ENCODE measurements around the gene TXN.

The TXN gene

DNA sequence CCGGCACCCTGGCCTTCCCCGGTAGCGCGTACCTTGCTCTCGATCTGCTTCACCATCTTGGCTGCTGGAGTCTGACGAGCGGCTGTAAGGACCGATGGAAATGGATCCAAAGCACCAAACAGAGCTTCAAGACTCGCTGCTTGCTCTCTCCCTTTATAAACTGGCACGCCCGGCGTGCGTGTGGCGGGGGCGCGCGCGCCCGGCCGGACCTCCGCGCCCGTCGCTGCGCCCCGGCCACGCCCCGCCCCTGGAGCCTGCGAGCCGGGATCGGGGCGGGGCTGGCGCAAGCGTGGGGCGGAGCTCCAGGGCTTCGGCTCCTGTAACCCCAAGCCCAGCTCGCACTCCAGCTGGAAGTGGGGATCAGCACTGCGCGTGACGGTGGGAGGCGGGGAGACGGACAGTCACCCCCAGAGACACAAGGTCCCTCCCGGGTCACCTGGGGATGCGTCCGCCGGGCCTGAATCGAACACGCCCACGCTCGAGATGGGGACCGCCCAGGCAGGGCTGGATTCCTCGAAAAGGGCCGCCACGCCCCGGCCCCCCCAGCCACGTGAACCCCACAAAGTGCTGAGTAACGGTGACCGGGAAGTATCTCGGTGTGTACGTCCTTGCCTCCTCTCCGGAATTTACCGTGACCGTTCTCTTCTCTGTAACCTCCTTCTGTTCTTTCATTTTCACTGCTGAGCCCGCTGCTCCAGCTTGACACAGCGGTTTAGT lies at the start of gene TXN:
TXN (minus strand) TSS at position 128 of the 717 bp plus-strand sequence; CDS start at position 56, 72 bp downstream.
- peak; percentile 43 for DNase-seq

DNA sequence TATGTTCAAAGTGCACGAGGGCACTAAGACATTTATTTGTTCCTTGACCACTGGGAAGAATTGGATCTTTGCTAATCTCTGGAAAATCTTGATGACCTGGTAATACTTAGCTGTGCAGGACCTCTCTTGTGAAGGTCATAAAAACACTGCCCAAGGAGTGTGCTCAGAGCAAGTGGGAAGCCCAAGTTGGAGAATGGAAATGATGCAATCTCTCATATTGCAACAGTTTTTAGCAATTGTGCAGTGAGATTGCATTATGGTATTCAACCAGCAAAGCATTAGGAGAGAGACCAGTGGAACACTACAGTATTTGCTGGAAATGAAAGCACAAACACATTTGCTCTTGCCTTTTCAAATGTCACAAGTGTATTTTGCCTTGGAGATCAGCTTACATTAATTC lies 46.8 kb upstream of the TXN start:
- no peak for DNase-seq

DNA sequence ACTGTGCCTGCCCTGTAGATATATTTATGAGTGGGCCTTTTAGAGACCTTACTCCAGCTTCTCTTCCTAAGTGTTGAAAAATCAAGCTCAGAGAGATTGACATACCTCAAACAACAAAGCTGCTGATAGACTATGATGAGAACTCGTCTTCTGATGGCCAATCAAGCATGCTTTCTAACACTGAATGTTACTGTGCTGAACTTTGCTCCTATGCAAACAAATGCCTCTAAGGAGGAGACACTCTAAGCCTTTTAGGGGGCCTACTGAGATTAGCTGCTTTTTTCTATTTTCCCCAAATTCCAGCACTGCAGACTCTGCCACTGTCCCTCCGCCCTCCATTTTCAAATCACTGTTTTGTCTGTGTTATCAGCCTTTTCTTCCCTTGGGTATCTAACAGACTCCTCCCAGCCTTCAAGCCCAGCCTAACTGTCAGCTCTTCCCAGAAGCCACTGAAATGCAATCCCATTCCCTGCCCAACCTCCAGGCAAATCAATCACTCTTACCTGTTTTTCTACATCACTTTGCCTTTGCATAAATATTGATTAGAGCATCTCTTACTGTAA lies 41.8 kb upstream of the TXN start:
- no peak for DNase-seq

DNA sequence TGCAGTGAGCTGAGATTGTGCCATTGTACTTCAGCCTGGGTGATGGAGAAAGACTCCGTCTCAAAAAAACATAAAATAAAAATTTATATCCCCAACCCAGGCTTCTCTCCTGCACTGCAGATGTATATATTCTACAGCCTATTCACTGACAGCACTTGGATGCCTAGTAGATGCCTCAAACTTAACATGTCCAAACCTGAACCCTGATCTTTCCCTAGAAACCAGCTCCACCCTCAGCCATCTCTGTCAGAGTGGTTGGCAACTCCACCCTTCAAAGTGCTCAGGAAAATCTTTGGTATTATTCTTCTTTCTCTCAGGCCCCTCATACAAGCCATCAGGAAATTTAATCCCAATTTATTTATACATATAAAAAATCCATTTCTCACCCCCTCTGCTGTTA lies 36.9 kb upstream of the TXN start:
- no peak for DNase-seq

DNA sequence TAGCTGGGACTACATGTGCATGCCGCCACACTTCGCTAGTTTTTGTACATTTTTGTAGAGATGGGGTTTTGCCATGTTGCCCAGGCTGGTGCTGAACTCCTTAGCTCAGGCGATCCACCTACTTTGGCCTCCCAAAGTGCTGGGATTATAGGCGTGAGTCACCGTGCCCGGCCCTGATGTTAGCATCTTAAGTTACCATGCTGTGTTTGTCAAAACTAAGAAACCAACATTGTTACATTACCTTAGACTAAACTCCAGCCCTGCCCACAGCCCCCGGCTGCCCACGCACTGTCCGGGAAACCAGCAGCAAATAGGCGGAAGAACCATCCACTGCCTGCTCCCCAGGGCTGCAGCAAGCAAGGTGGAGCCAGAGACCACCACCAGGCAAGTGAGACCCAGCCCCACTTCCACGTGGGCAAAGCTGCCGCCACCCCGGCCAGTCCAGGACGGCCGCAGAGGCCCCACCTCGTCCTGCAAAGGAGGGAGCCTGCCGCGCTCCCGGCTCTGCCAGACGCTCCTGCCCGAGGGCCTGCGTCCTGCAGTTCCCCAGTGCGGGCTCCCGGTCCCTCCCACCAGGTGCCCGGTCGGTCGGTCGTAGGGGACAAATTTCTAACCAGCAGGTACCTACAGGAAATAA lies 35.7 kb upstream of the TXN start:
- DNase-seq, result no peak

DNA sequence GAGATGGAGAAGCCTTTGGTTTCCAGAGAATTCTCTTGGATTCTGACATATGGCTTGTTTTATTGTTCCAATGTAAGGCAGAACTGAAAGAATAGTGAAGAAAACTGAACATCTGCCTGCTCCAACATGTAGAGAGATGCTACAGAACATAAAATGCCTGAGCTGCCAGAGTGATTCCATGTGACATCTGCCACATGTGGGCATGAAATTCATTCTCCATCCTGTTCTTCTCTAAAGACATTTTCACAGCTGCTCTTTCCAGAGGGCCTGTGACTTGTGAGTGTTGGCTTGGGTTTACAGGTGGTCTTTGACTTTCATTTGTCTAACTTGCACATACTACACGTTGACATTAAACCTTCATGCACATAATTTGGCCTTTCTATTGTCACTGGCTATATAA lies 33.7 kb upstream of the TXN start:
- no peak for DNase-seq

DNA sequence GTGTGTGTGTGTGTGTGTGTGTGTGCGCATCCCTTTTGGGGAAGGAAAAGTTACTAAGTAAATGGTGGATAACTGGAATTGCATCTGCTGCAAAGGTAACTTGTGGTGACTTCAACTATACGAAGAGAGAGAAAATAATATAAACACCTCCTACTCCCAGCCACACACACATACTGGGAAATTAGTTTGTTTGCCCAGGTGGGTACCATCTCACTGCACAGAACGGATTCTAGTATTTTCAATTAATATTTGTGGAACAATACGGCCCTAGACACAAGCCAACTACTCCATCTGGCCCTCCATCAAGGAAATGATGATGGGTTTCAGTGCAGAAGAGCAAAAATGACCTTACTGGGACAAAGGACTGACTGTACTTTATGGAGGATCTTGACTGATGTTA lies 32.2 kb upstream of the TXN start:
- DNase-seq, result no peak

DNA sequence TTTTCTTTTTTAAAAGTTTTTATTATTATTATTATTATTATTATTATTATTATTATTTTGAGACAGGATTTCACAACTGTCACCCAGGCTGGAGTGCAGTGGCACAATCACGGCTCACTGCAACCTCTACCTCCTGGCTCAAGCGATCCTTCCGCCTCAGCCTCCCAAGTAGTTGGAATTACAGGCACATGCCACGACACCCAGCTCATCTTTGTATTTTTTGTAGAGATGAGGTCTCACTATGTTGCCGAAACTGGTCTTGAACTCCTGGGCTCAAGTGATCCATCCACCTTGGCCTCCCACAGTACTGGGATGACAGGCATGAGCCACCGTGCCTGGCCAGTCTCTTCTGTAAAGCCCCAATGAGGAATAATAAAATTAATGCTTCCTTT lies 31.0 kb upstream of the TXN start:
- no peak for DNase-seq

DNA sequence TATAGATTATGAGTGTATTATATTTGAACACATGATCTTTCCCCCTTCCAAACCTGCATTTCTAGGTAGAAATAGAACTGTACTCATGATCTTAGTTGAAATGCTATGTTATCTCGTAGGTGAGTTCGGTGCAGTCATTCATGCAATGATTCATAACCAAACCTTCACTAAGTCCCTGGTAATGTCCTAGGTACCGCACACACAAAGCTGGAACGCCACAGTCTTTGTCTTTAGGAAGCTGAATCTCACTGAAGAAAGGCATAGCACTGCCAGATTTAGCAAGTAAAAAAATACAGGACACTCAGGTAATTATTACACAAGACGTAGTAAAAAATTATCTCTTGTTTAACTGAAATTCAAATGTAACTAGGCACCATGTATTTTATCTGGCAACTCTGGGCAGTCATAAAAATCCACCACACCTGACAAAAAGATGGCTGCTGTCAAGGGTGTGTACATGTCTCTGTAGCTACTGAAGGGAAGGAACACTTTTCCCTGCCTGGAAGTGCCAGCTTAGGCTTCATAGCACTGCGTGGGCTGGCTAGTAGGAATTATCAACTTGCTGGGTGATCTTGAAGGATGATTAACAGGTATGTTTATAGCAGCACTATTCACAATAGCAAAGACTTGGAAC lies 28.0 kb upstream of the TXN start:
- DNase-seq, result no peak

DNA sequence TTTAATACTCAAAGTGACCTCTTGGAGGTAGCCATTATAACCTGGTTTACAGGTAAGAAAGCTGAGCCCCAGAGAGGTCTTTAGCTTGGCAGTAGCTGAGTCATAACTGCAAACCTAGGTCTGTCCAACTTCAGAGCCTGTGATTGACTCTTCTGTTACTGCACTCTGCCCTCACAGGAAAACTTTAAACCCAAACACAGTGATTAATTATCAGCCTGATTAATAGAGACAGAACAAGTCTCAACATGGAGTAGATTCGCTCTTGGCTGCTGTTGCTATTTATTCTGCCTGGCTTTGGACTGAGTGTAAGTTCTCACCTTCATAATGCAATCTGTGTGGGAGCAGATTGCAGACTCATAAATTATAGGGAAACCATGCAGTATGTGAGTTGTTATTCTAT lies 27.4 kb upstream of the TXN start:
- peak; percentile 57 for DNase-seq

DNA sequence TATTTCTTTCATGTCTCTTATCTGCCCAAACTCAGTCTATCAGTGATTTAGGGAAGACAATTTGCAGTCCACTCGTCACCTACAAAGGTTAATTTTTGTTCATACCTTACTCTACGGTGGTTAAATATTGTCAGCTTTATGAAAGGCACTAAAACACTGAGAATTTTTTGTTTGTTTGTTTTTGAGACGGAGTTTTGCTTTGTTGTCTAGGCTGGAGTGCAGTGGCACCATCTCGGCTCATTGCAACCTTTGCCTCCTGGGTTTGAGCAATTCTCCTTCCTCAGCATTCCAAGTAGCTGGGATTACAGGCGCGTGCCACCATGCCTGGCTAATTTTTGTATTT lies 26.4 kb upstream of the TXN start:
- DNase-seq, result no peak

DNA sequence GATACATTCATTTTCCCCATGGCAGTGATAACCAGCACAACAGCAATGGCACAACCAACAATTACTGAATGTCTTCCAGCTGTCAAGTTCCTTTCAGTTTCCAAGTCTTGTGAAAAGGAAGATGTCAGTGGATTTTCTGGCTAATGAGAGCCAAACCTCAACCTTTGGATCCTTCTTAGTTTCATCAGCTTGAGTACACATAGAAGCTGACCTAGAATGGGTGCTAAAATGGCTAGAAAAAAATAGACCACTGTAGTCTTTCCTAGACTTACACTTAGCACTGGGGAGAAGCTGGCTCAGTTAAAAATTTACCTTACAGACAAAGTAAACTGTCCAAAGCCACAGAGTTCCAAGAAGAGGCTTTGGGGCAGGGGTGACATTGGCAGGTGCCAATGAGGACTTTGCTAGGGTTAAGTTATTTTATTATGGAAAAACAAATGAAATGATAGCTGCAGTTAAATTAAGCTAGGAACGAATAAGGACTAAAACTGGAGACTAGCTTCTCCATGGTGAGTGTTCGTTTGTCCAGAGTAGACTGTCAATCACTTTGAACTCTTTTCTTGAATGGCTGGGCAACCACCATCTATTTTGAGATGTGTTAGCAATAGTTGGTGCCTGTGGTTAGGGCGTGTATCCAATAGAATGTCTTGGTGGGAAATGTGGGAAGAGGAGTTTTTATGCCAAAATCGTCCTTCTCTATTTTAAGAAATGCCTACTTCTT lies 25.9 kb upstream of the TXN start:
- no peak for DNase-seq

DNA sequence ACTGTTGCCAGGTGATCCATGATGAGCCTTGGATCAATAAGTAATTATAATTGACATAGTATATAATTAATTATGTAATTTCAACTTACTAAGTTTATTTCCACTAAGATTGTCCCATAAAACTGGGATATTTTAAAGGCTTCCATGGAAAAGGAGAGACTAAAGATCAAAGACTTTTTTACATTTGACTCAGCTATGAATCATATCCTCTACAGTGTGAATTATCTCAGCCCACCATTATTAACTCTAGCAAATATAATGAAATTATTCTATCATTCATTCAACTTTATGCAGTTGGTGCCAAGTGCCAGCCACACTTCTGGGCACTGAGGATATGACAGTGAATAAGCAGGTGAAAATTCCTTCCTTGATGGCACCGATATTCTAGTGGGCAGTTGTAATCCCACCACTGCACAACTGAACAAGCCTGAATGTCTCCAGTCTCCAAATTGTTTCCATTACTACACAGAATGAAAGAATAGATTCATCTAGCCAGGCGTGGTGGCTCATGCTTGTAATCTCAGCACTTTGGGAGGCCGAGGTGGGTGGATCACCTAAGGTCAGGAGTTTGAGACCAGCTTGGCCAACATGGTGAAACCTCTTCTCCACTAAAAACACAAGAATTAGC lies 21.9 kb upstream of the TXN start:
- DNase-seq, result no peak

DNA sequence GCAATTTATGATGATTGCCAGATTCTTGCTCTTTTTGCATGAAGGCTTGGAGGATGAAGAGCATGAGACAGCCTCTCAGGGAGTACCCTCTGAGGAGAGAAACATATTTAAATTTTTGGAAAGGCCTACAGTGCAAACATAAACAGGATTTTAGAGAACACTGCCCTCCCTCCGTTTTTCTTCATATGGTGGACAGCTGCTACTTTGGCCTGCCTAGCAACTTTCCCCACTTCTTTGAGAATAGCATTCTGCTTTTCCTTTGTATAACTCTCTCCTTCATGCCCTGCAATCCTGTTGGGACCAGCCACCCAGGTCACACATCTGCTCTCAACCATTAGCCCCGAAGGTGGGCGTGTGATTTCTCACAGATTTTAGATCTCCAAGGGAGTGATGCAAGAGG lies 20.5 kb upstream of the TXN start:
- no peak for DNase-seq

DNA sequence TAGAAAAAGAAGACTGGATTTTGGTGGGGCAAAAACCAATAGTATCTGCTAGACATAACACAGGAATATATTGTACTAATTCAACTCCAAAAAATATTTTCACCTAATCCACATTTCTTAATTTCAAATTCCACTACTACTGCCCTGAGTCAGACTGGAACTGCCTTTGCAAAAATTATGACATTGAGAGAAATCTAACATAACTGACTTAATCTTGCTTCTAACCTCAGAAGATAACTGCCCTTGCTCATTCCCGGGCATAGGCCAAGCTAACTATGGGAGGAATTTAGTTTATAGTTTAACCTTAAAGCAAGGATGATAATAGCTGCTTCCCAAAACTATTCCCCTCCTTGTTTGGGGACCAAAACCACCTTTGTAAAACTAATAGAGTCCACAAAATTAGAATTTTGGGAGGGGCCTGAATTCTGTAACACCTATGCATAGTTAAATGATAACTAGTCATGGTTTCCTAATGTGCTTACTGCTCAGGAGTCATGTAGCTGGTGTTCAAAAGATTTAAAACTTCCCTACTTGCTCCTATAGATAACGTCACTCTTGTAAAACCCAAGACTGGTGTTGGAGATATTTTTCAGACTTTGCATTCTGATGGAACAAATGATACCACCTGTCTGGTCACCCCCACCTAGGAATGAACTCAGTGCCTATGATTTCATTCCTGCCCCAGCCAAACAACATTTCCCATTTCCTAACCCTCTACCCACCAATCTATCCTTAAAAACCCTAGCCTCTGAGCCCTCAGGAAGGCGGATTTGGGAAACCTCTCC lies 14.1 kb upstream of the TXN start:
- DNase-seq, result no peak

DNA sequence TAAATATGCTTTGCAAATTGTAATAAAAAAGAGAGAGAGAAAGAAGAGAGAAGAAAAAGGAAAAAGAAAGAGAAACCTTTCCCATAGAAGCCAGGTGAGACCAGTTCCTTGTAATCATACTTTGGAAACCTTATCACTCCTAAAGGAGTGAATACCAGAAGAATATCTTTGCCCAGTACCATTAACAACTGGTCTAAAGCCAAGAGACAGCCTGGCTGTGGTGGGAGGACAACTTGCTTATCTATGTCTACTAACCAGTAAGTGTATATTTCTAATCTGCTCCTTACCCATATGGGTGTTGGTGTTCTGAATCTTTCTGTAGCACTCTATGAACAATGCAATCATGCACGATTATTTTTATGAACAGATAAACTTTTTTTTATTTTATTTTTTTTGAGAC lies 10.5 kb upstream of the TXN start:
- DNase-seq, result no peak

DNA sequence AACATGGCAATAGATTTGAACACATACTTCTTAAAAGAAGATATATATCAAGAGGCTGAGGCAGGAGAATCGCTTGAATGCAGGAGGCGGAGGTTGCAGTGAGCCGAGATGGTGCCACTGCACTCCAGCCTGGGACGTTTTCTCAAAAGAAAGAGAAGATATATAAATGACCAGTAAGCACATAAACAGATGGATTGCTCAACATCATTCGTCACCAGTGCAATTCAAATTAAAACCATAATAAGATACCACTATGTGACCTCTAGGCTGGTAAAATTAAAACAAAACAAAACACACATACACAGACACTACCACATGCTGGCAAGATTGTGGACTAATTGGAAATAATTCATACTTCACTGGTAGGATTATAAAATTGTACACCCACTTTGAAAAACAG lies 5.3 kb upstream of the TXN start:
- no peak for DNase-seq

DNA sequence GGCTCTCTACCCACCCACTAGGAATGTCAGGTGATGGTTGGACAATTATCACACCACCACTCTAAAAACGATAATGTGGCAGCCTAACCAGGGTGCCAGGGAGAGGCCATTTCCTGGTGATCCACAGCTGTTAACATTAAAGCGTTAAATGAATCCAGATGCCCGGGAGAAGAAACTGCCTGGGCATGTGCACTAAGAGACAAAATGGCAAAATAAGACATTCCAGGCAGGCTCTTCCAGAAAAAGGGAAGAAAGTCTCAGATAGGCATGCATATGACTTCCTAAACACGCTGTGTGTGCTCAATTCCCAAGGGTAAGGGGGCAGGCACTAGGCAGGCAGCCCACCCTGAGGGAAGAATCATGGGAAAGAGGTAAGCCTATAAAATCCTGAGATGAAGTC lies 4.6 kb upstream of the TXN start:
- DNase-seq, result no peak

DNA sequence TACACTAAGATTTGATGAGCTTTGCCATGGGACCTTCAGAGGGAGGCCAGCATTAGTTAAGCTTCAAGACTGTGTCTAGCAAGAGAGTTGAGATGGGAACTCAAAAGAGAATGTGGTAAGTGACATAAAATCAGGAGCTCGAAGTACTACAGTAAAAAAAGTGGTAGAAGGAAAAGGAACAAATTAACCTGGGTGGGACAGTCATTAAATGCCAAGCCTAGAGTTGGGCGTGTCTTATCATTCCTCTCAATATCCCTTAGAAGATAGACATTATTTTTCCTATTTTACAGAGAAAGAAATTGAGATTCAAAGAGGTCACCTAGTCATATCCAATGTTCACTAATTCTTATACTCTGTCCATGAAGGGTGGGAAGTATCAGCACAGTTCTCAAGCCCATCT lies 3.3 kb upstream of the TXN start:
- no peak for DNase-seq

DNA sequence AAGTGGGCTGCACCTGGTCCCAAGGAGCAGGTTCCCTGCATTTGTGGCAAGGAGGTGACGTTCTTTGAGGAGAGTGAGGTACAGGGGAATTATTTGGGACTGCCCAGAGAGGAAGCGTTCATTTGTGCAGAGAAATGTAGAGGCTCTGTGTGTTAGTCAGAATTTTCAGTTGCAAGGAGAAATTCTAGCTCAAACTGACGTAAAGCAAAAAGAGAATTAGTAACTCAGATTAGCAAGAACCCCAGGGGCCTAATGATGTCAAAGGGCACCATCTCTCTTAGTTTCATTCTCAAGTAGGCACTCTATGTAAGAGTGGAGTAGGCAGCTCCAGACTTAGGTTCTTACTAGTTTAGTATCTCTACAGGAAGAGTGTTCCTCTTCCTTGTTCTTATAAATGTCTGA lies 2.4 kb upstream of the TXN start:
- DNase-seq, result no peak

DNA sequence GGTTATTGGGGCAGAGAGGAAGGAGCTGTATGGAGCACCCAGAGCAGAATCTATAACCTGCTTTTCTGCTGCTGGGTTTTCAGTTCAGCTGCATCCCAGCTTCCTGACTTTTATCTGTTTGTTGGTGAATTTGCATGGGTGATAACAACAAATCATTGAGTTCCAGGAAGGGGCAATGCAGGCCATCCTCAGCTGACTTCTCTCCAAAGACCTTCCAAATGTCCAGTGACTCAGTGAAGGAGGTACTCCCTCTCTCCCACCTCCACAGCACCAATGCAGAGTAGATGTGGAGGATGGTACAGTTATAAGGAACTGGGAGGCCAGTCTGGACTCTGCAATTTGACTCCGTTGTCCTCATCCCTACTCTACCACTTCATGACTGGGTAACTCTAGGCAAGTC lies 1.6 kb upstream of the TXN start:
- DNase-seq, result no peak

DNA sequence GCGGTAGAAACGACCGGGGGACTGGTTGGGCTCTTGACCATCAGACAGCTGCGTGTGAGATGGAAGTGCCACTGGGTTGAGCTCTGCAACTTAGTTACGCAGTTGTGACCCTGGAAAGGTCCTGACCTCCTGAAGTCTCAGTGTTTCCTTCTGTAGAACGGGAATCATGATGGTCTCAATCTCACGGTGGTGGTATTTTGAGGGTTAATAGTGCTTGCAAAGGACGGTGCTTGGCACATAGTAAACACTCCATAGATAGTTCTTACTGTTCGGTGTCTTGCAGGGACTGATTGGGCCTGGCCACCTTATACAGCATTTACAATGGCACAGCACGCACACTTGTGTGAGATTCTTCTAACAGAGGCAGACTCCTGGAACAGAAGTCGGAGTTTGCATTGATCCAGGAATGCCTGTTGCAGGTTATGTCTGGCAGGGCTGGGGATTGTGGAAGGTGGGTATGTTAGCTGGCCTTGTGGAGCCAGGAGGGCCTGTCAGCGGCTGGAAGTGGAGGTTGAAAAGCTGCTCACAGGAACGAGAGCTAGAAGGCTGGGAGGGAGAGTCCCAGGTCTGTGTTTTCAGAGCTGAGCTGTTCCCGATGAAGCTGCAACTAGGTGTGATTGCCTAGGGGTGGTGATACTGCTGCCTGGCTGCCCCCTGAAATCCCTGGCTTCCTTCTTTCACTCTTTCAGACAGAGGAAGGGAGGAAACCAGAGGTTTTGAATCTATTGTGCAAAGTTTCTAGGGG lies 962 bp upstream of the TXN start:
- DNase-seq, result no peak

Data from NCI-H446 treated with DMSO at 0.1 percent for 48 hours (cell line).